Measurements from ENCODE around the gene PDE7B.

Gene PDE7B

GRCh38 chr6:136037876-136038460, 186.5 kb downstream of the PDE7B start:
- no peak for FAIRE-seq
- no peak for TF ChIP-seq POLR2AphosphoS5 (IDR thresholded peaks at IDR 0.05; ENCODE audit: low read depth, low read length)
- no peak for TF ChIP-seq POU2F2 (IDR thresholded peaks at IDR 0.05; ENCODE audit: low read depth, low read length)
- no peak for DNase-seq (ENCODE audit: insufficient read length, low spot score)

- DNase-seq (ENCODE audit: insufficient read length, low spot score) (no peak), FAIRE-seq (no peak)
- no peak for TF ChIP-seq TAF1 (IDR thresholded peaks at IDR 0.05; ENCODE audit: low read depth, low read length)
- no peak for TF ChIP-seq POLR2AphosphoS5 (IDR thresholded peaks at IDR 0.05; ENCODE audit: low read depth, low read length)
- TF ChIP-seq POLR2A (IDR thresholded peaks at IDR 0.05; ENCODE audit: low read depth, low read length), result no peak
- no peak for TF ChIP-seq PAX5 (IDR thresholded peaks at IDR 0.05; ENCODE audit: insufficient read depth, low read length, severe bottlenecking)
- no peak for TF ChIP-seq SPI1 (IDR thresholded peaks at IDR 0.05; ENCODE audit: low read depth, low read length)
- no peak for TF ChIP-seq POU2F2 (IDR thresholded peaks at IDR 0.05; ENCODE audit: low read depth, low read length)
Observed at GRCh38 chr6:136038531-136038930, 187.0 kb downstream of the PDE7B start.

GRCh38 chr6:136039185-136039584, 187.7 kb downstream of the PDE7B start:
- no peak for FAIRE-seq
- TF ChIP-seq POLR2AphosphoS5 (IDR thresholded peaks at IDR 0.05; ENCODE audit: low read depth, low read length) (no peak), SPI1 (IDR thresholded peaks at IDR 0.05; ENCODE audit: low read depth, low read length) (no peak), PAX5 (IDR thresholded peaks at IDR 0.05; ENCODE audit: insufficient read depth, low read length, severe bottlenecking) (no peak), POU2F2 (IDR thresholded peaks at IDR 0.05; ENCODE audit: low read depth, low read length) (no peak), POLR2A (IDR thresholded peaks at IDR 0.05; ENCODE audit: low read depth, low read length) (no peak), TAF1 (IDR thresholded peaks at IDR 0.05; ENCODE audit: low read depth, low read length) (no peak)
- no peak for DNase-seq (ENCODE audit: insufficient read length, low spot score)

- FAIRE-seq, result no peak
- DNase-seq (ENCODE audit: insufficient read length, low spot score), result no peak
- no peak for TF ChIP-seq POLR2AphosphoS5 (IDR thresholded peaks at IDR 0.05; ENCODE audit: low read depth, low read length)
- TF ChIP-seq POLR2A (IDR thresholded peaks at IDR 0.05; ENCODE audit: low read depth, low read length), result no peak
- TF ChIP-seq POU2F2 (IDR thresholded peaks at IDR 0.05; ENCODE audit: low read depth, low read length), result no peak
- no peak for TF ChIP-seq PAX5 (IDR thresholded peaks at IDR 0.05; ENCODE audit: insufficient read depth, low read length, severe bottlenecking)
- TF ChIP-seq TAF1 (IDR thresholded peaks at IDR 0.05; ENCODE audit: low read depth, low read length), result no peak
- no peak for TF ChIP-seq SPI1 (IDR thresholded peaks at IDR 0.05; ENCODE audit: low read depth, low read length)
Observed at GRCh38 chr6:136050475-136050874, 199.0 kb downstream of the PDE7B start.

GRCh38 chr6:136051140-136051775, 199.8 kb downstream of the PDE7B start:
- no peak for TF ChIP-seq POLR2AphosphoS5 (IDR thresholded peaks at IDR 0.05; ENCODE audit: low read depth, low read length)
- TF ChIP-seq POLR2A (IDR thresholded peaks at IDR 0.05; ENCODE audit: low read depth, low read length), result no peak
- TF ChIP-seq PAX5 (IDR thresholded peaks at IDR 0.05; ENCODE audit: insufficient read depth, low read length, severe bottlenecking), result no peak
- no peak for TF ChIP-seq SPI1 (IDR thresholded peaks at IDR 0.05; ENCODE audit: low read depth, low read length)
- no peak for TF ChIP-seq TAF1 (IDR thresholded peaks at IDR 0.05; ENCODE audit: low read depth, low read length)
- TF ChIP-seq POU2F2 (IDR thresholded peaks at IDR 0.05; ENCODE audit: low read depth, low read length), result no peak
- no peak for DNase-seq (ENCODE audit: insufficient read length, low spot score)
- FAIRE-seq, result no peak

- DNase-seq (ENCODE audit: insufficient read length, low spot score) (no peak), FAIRE-seq (no peak)
- no peak for TF ChIP-seq POU2F2 (IDR thresholded peaks at IDR 0.05; ENCODE audit: low read depth, low read length)
- no peak for TF ChIP-seq POLR2A (IDR thresholded peaks at IDR 0.05; ENCODE audit: low read depth, low read length)
- no peak for TF ChIP-seq POLR2AphosphoS5 (IDR thresholded peaks at IDR 0.05; ENCODE audit: low read depth, low read length)
- TF ChIP-seq SPI1 (IDR thresholded peaks at IDR 0.05; ENCODE audit: low read depth, low read length), result no peak
Observed at GRCh38 chr6:136052031-136052430, 200.5 kb downstream of the PDE7B start.

- FAIRE-seq (no peak), DNase-seq (ENCODE audit: insufficient read length, low spot score) (no peak)
- TF ChIP-seq POU2F2 (IDR thresholded peaks at IDR 0.05; ENCODE audit: low read depth, low read length) (no peak), TAF1 (IDR thresholded peaks at IDR 0.05; ENCODE audit: low read depth, low read length) (no peak), SPI1 (IDR thresholded peaks at IDR 0.05; ENCODE audit: low read depth, low read length) (no peak), PAX5 (IDR thresholded peaks at IDR 0.05; ENCODE audit: insufficient read depth, low read length, severe bottlenecking) (no peak), POLR2AphosphoS5 (IDR thresholded peaks at IDR 0.05; ENCODE audit: low read depth, low read length) (no peak), POLR2A (IDR thresholded peaks at IDR 0.05; ENCODE audit: low read depth, low read length) (no peak)
Observed at GRCh38 chr6:136058852-136059251, 207.4 kb downstream of the PDE7B start.

GRCh38 chr6:136059308-136059707, 207.8 kb downstream of the PDE7B start:
- DNase-seq (ENCODE audit: insufficient read length, low spot score) (no peak), FAIRE-seq (no peak)
- TF ChIP-seq POLR2A (IDR thresholded peaks at IDR 0.05; ENCODE audit: low read depth, low read length) (no peak), SPI1 (IDR thresholded peaks at IDR 0.05; ENCODE audit: low read depth, low read length) (no peak), POLR2AphosphoS5 (IDR thresholded peaks at IDR 0.05; ENCODE audit: low read depth, low read length) (no peak), POU2F2 (IDR thresholded peaks at IDR 0.05; ENCODE audit: low read depth, low read length) (no peak), TAF1 (IDR thresholded peaks at IDR 0.05; ENCODE audit: low read depth, low read length) (no peak), PAX5 (IDR thresholded peaks at IDR 0.05; ENCODE audit: insufficient read depth, low read length, severe bottlenecking) (no peak)

GRCh38 chr6:136060052-136060451, 208.6 kb downstream of the PDE7B start:
- TF ChIP-seq POU2F2 (IDR thresholded peaks at IDR 0.05; ENCODE audit: low read depth, low read length) (no peak), POLR2A (IDR thresholded peaks at IDR 0.05; ENCODE audit: low read depth, low read length) (no peak), SPI1 (IDR thresholded peaks at IDR 0.05; ENCODE audit: low read depth, low read length) (no peak), POLR2AphosphoS5 (IDR thresholded peaks at IDR 0.05; ENCODE audit: low read depth, low read length) (no peak), TAF1 (IDR thresholded peaks at IDR 0.05; ENCODE audit: low read depth, low read length) (no peak), PAX5 (IDR thresholded peaks at IDR 0.05; ENCODE audit: insufficient read depth, low read length, severe bottlenecking) (no peak)
- DNase-seq (ENCODE audit: insufficient read length, low spot score) (no peak), FAIRE-seq (no peak)

GRCh38 chr6:136060759-136061158, 209.3 kb downstream of the PDE7B start:
- DNase-seq (ENCODE audit: insufficient read length, low spot score) (no peak), FAIRE-seq (no peak)
- TF ChIP-seq POLR2A (IDR thresholded peaks at IDR 0.05; ENCODE audit: low read depth, low read length), result no peak
- no peak for TF ChIP-seq TAF1 (IDR thresholded peaks at IDR 0.05; ENCODE audit: low read depth, low read length)
- TF ChIP-seq SPI1 (IDR thresholded peaks at IDR 0.05; ENCODE audit: low read depth, low read length), result no peak
- no peak for TF ChIP-seq PAX5 (IDR thresholded peaks at IDR 0.05; ENCODE audit: insufficient read depth, low read length, severe bottlenecking)
- no peak for TF ChIP-seq POLR2AphosphoS5 (IDR thresholded peaks at IDR 0.05; ENCODE audit: low read depth, low read length)
- no peak for TF ChIP-seq POU2F2 (IDR thresholded peaks at IDR 0.05; ENCODE audit: low read depth, low read length)
